Stimulated activated CD4-positive, alpha-beta T cell treated with anti-CD3 and anti-CD28 coated beads, Interleukin-2, amount 100 ng/mL, for 24 hours (primary cell): Measurements from ENCODE around the gene C16orf86.

Source experiments
- DNase-seq, 2 donors: peaks; one replicate each; pipeline ENCODE4 v3.0.0-alpha.2; 2020

The C16orf86 gene

DNA sequence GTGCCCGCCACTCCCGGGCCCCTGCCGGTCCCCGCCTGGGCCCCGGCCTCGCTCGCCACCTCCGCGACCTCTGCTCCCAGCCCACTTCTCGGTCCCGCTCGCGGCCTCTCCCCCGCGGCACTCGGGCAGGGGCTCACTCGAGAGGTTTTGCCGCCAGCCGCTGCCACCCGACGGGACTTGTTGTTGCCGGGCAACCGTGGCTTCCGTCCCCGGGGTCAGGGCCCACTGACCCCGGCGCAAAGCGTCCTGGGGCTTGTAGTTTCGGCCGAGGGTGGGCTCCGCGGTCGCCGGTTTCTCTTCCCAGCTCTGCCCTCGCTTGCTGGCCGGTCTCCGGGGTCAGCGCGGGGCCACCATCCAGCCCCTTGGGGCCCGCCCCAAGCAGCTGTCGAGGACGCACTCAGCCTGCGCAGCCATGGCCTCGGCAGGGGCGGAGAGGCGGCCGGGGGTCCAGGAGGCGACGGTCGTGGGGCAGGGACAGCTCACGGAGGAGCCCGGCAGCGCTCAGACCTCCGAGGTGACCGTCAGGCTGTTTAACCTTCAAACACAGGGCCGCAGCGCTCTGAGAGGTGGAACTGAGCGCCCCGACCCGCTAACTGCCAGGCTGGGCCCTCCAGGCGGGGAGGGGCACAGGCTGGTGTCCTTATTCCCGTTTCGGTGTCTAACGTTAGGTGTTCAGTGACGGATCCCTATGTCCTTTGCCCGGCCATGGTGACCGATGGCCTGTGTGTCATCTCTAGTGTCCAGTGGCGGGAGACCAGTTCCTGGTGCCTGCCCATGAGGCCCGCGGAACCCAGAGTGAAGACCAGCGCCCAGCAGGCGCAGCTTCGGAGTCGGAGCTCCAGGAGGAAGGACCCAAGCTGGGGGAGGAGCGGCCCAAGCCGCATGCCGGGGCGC lies at the start of gene C16orf86, which contains the start of gene ENKD1:
Gene C16orf86, plus strand, starts transcription at position 256 of the 894 bp plus-strand sequence. Its CDS starts 157 bp downstream, at position 413.
Gene ENKD1, minus strand, starts transcription at position 192 of the 894 bp plus-strand sequence. CDS start 308 bp downstream, outside the sequence.
- peak; percentile 80 to 83 for DNase-seq

- DNase-seq = no peak
Measured at GRCh38 chr16:67628216-67628615, 38.4 kb upstream of the C16orf86 start.

- no peak for DNase-seq
Measured at GRCh38 chr16:67632415-67633172, 34.0 kb upstream of the C16orf86 start.

DNA sequence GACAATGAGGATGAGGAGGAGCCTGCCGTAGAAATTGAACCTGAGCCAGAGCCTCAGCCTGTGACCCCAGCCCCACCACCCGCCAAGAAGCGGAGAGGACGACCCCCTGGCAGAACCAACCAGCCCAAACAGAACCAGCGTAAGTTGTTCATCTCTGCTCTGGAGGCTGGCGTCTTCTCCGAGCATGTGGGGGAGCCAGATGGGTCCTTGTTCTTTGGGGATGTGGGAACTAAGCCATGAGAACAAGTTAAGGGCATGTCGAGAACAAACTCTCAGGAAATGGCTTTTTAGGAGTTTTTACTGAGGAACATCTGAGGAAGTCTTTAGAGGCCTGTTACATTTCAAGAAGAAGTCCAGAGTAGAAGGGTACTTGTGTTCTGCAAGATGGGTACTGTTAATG lies 29.9 kb upstream of the C16orf86 start:
- DNase-seq = no peak

GRCh38 chr16:67637625-67638024 lies 29.0 kb upstream of the C16orf86 start:
- DNase-seq = no peak

- DNase-seq = no peak
Measured at GRCh38 chr16:67641779-67642708, 24.6 kb upstream of the C16orf86 start.

GRCh38 chr16:67644038-67644437 lies 22.6 kb upstream of the C16orf86 start:
- no peak for DNase-seq

- DNase-seq = no peak
Measured at GRCh38 chr16:67645397-67646121, 21.1 kb upstream of the C16orf86 start.

DNA sequence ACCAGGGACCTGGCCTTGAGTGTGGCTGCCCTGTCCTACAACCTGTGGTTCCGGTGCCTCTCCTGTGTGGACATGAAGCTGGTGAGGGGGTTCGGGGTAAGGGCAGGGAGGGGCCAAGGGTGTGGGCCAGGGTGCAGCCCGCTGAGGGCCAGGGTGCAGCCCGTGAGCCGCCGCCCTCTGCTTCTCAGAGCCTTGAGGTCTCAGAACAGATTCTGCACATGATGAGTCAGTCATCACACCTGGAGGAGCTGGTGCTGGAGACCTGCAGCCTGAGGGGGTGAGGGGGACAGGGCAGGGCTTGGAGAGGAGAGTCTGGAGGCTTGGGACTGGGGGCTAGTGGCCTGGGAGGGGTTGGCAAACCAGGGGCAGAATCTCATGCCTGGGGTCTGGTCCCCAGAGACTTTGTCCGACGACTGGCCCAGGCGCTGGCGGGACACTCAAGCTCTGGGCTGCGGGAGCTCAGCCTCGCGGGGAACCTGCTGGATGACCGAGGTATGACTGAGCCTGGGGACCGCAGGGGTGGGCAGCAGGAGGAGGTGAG lies 19.4 kb upstream of the C16orf86 start:
- DNase-seq = no peak

DNA sequence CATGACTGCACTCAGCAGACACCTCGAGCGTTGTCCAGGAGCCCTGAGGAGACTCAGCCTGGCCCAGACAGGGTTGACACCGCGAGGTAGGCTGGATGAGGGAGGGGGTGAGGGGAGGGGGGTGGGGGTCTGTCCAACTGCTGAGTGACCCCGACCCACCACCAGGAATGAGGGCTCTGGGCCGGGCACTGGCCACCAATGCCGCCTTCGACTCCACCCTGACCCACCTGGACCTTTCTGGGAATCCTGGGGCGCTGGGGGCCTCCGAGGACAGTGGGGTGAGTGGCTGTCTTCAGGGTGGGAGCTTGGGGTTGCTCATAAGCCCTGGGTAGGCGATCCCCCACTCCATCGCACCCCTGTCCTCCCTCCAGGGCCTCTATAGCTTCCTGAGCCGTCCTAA lies 18.9 kb upstream of the C16orf86 start:
- no peak for DNase-seq

DNA sequence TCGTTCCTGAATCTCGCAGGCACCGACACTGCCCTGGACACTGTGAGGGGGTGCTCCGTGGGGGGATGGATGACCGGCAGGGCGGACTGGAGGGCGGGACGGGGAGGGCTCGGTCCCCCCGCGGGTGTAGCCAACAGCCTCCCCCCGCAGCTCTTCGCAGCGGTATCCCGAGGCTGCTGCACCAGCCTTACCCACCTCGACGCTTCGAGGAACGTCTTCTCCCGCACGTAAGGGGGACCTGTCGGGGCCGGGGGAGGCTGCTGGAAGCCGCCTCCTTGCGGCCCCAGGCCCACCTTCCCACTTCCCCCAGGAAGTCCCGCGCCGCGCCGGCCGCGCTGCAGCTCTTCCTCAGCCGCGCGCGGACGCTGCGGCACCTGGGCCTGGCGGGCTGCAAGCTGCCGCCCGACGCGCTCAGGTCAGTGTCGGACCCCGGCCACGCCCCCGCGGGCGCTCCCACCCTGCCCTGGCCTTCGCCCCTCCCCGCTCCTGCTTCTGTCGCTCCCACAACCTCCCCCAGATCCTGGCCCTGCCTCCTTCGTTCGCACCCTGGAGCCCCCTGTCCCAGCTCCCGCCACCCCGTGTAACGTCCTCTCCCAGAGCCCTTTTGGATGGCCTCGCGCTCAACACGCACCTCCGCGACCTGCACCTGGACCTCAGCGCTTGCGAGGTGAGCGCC lies 18.4 kb upstream of the C16orf86 start:
- DNase-seq = no peak

GRCh38 chr16:67648764-67649407 lies 17.7 kb upstream of the C16orf86 start:
- DNase-seq = no peak

DNA sequence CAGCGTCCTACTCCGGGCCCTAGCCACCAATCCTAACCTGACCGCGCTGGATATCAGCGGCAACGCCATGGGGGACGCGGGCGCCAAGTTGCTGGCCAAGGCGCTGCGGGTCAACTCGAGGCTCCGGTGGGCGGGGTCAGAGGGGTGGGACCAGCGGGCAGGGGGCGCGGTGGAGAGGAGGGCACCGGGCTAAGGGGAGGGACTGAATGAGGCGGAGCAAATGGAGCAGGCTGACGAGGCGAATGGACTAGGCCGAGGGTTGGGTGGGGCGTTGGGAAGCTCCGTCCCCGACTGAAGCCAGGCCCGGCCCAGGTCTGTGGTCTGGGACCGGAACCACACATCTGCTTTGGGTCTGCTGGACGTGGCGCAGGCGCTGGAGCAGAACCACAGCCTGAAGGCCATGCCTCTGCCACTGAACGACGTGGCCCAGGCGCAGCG lies 17.1 kb upstream of the C16orf86 start:
- DNase-seq = no peak

DNA sequence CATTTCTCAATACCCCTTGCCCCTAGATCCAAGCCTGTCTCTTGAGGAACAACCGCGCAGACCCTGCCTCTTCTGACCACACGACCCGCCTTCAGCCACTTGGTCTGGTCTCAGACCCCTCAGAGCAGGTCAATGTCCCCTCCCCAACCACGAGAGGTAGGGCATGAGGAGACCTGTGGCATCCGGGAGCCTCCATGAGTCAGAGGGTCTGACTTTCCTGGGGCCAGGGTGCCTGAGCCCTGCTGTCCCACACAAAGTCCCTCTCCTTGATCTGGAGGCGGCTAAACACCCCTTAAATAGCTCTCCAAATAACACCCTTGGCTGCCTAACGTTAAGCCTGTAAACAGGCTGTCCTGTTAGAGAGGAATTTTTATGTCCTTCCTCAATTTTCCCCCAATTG lies 16.6 kb upstream of the C16orf86 start:
- no peak for DNase-seq

- DNase-seq = no peak
Measured at GRCh38 chr16:67651039-67651438, 15.6 kb upstream of the C16orf86 start.

DNA sequence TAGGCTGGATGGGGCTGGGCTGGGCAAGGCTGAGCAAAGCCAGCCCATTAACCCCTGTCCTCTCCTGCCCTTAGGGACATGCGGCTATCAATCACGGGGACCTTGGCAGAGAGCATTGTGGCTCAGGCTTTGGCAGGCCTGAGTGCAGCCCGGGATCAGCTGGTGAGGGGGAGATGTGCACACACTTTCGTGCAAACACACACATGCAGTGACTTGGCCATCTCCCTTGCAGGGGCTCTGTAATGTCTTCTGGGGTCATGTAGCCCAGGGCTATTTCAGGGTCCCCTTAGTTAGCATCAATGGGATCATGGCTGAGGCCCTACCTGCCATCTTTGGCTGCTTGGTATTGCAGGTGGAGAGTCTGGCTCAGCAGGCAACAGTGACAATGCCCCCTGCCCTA lies 14.8 kb upstream of the C16orf86 start:
- no peak for DNase-seq

GRCh38 chr16:67652578-67653127 lies 14.0 kb upstream of the C16orf86 start:
- no peak for DNase-seq

DNA sequence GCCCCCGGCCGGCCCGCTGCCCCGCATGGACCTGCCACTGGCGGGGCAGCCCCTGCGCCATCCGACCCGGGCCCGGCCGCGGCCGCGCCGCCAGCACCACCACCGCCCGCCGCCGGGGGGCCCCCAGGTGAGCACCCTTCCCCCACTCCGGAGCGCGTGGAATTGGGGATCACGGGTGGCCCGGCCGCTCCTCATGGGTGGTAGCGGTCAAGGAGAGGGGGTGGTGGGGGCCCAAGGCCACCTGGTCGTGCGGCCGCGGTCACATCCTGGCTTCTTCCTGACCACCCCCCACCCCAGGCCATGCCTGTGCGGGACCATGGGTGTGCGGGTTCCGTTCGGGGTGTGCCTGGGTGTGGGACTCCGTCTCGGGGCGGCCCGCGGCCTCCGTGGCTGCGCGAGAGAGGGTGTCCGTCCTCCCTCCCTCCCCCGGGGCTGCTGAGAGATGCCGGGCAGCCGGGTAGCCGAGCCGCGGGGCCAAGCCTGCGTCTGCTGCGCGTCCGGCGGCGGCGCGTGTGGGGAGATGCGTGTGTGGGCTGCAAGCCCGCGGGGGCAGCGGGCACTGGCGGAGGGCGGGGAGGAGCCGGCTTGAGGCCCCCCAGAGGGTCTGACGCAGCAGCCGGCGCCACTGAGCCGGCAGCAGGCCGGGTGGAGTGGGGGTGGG lies 13.4 kb upstream of the C16orf86 start:
- DNase-seq = no peak

DNA sequence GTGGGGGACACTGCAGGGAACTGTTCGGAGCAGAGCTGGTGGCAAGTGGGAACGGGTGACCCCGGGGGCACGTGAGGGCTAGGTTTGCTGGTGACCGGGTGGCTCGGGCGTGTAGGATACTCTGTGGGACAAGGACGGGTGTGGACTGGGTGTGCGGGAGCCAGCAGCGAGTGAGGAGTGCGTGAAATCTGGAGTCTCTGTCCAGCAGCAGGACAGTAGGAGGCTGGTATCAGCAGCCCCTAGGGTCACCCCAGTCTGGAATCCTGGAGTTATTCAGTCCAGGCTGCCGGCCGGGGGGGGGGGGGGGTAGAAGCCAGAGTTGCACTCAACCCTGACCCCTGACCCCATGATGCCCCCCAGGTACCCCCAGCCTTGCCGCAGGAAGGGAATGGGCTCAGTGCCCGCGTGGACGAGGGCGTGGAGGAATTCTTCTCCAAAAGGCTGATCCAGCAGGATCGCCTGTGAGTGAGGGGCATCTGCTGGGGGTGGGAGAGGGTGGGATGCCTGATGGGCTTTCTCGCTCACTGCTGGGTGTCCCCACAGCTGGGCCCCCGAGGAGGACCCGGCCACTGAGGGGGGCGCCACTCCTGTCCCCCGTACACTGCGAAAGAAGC lies 12.7 kb upstream of the C16orf86 start:
- DNase-seq = no peak
